Stimulated activated CD4-positive, alpha-beta T cell treated with anti-CD3 and anti-CD28 coated beads, Interleukin-1b, Interleukin-23, amount 100 ng/mL, for 4 hours (primary cell): Measurements from ENCODE around the gene WDR37.
"Not testable (repeated sequence)": the region's sequence is repeated elsewhere in the genome, so short reads cannot be mapped to it uniquely, and the experiment has no call there.

Experiments used
- DNase-seq, 2 donors: peaks; one replicate each; pipeline ENCODE4 v3.0.0-alpha.2; 2020; ENCODE audit warnings: low read depth in 2 of 2

WDR37 gene

DNA sequence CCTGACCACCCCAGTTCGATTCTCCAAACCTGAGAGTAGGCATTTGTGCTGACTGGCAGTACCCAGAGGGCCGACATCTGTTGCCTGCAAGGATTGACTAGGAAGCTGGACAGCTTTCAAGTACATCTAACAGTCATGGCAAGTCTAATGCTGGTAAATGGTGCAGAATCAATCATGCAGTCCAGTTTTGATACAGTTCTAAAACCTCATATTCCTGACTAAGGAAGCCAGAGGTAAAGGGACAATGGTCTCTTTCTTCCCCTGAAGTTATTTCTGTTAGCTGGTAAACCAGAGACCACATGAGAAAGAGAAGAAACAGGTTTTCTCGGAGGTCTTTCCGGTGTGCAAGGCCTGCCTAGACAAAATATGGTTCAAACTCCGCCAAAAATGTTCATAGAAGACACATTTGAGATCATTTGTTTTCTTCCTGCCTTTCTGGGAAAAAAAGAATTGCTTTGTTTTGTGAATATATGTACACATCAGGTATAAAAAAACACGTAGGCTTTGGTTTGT is 97.1 kb downstream of the WDR37 start:
- no peak for DNase-seq

GRCh38 chr10:1153805-1154351 is 97.7 kb downstream of the WDR37 start:
- DNase-seq, result no peak

- no peak for DNase-seq
Observed at GRCh38 chr10:1154531-1155295, 98.5 kb downstream of the WDR37 start.

DNA sequence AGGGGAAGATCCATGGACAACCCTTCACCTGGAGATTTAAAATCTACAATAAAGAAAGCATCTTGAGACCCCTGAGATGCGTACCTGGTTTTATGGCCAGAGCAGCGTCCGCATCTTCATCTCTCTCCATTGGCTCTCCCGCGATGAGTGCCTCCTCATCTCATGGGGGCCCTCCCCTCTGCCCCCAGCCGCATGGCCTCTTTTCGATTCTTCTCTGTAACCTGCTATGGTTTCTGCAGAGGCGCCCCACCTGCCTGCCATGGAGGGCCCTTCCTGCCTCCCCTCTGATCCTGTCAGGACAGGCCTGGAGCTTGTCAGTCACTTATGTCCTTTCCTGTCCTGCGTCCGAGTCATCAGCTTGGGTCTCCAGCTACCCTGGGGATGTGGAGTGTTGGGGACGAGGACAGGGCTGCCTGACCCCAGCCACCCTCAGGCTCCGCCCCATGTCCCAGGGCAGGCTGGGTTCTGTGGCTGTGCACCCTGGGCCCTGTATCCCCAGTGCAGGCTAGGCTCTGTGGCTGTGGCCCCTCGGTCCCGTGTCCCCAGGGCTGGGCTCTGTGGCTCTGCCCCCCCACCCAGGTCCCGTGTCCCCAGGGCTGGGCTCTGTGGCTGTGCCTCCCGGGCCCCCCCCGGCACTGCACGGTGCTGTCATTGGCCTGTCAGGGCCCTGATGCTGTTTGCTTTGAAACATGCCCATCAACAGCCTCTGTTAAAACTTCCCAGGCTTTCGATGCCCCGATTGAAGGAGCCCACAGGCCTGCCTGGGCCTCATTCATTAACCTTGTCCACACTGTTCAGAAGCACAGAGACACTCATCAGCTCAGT is 99.8 kb downstream of the WDR37 start:
- no peak for DNase-seq

DNA sequence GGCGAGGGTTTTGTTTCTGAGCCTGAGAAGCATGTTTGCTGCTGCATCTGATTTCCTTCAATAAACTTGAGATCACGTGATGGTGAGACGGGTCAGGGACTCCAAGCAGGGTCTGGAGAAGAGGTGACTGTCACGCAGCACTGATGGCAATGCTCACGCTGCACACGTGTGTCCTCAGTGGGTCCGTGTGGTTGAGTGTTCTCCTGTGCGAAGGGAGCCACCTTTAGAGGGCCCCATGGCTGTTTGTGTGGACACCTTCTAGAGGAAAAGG is 100.4 kb downstream of the WDR37 start:
- no peak for DNase-seq

- no peak for DNase-seq
Observed at GRCh38 chr10:1156921-1157614, 100.9 kb downstream of the WDR37 start.

DNA sequence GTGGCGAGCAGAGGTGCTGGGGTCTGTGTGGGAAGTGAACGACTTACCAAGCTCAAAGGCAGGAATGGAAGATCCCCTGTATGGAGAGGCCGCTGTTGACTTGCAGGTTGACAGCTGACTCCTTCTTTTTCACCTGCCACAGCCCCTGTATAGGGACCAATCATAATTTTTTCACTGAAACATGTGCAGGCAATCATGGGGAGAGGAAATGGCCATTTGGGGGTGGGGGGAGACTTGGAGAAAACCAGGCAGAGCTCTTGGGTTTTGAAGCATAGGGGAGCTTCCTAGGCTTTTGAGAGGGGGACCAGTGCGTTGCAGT is 101.4 kb downstream of the WDR37 start:
- DNase-seq, result no peak

DNA sequence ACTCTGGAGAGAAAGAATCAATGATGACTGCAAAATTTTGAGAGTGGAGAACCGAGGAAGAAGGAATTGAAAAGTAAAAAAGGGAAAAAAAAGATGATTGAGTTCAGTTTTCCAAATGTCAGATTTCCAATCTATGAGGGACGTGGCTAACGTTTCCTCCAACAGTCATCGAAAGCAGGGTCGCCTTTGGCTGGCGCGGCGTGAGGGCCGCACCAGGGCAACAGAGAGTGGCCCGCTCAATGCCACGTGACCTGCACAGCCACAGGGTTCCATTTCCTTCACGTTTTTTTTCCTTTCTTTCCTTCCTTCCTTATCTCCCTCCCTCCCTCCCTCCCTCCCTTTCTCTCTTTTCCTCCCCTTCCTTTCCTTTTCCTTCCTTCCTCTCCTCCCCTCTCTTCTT is 101.9 kb downstream of the WDR37 start:
- DNase-seq, result no peak

DNA sequence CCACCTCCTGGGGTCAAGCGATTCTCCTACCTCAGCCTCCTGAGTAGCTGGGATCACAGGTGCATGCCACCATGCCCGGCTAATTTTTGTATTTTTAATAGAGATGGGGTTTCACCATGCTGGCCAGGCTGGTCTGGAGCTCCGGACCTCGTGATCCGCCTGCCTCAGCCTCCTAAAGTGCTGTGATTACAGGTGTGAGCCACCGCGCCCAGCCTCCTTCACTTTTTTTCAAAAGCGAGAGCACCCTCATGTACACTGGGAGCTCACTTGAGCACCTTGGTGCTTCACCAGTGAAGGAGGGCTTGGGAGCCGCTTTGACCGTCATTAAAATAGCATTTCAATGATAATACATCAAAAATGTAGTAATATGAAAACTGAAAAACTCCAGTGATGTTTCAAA is 102.4 kb downstream of the WDR37 start:
- DNase-seq, result not testable (repeated sequence)

DNA sequence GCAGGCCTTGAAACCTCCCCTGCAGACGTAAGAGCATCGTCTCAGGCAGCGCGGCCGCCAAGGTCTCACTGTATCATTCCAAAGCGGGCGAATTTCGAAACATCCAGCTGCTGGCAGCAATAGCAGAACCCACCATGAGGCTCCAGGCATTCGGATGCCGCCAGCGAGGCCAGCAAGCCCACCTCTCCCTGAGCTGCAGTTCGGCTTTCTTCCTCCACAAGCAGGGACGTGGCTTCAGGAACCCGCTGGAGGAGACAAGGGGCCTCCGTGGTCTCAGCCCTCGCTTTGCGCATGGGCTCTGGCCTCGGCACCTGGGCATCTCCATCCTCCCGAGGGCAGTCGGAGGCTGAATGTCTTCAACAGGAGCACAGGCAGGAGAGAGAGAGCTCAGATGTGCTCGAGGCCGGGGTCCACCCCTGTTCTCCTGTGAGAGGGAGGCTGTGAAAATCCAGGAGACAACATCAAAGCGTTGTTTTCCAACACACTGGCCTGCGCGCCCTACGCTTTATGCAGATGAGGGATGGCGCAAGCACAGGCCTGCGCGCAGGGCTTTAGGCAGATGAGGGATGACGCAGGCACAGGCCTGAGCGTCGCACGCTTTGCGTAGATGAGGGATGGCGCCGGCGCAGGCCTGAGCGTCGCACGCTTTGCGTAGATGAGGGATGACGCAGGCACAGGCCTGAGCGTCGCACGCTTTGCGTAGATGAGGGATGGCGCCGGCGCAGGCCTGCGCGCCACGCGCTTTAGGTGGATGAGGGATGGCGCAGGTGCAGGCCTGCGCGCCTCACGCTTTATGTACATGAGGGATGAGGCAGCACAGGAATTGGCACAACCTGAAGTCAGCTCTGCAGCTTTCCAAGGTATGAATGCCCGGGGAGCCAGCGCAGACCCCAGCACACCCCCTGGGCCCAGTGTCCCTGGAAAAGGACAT is 103.2 kb downstream of the WDR37 start:
- no peak for DNase-seq

GRCh38 chr10:1160561-1161314 is 104.6 kb downstream of the WDR37 start:
- no peak for DNase-seq

DNA sequence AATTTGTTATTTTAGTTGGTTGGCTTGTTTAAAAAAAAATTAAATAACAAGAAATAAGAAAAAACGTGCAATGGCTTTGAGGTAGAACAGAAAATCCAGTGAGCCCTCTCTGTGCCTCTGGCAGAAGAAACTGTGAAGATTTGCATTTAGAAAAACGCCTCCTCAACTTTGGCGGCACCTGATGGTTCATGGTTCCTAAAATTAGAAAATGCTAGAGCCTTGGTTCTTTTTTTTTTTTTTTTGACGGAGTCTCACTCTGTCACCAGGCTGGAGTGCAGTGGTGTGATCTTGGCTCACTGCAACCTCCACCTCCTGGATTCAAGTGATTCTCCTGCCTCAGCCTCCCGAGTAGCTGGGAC is 105.1 kb downstream of the WDR37 start:
- not testable (repeated sequence) for DNase-seq

DNA sequence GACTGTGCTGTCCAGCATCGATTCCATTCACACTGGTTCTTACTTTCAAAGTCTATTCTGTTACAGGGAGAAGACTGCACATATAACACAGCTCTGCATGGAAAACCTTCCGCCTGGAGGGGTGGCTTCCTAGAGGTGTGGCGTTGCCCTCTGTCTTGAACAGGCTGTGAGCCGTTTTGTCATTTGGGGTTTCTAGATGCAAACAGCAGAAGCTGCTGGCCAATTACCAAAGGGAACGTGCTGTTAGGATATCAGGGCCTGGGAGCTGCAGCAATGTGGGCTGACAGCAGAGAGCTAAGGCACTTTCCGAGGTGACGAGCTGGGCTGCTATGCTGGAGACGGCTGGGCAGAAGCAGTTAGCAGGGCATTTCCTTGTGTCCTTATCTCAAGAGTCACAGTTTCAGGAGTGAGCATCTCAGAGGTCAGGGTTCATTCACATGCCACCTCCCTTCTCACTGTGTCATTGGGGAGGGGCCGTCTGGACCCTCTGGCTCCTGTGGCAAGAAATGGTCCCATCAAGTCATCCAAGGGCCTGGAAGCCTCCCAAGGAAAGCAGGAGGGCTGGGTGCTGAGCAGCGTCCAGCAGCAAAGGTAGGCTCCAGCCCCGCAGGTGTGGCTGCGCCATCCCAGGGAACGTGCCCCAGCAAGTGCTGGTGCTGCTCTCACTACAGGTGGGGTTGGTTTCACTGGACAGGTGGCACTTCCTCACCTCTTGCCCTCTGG is 106.5 kb downstream of the WDR37 start:
- DNase-seq, result no peak

GRCh38 chr10:1163204-1163660 is 107.0 kb downstream of the WDR37 start:
- no peak for DNase-seq

DNA sequence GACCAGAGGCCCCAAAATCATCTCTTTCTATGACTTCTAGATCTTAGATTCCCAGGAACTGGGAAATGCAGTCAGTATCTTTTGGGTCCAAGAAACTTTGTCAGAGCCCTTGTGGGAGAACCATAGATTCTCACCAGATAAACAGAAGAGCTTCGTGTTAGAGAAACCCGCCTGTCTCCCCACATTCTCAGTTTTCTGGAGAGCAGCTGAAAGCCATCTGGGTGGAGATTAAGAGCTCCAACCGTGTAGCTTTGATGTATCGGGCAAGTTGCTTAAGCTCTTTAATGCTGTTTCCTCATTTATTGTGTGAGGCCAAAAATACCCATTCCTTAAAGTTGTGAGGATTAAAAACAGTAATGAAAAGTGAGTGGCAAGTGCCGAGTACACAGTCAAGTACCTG is 107.6 kb downstream of the WDR37 start:
- DNase-seq, result no peak

- no peak for DNase-seq
Observed at GRCh38 chr10:1166101-1166827, 110.1 kb downstream of the WDR37 start.

- DNase-seq, result no peak
Observed at GRCh38 chr10:1166828-1167275, 110.7 kb downstream of the WDR37 start.

GRCh38 chr10:1168763-1169162 is 112.6 kb downstream of the WDR37 start:
- DNase-seq, result no peak
